OCI-LY7 (cell line): ENCODE measurements around the gene PRX. TPM values are rescaled to one million over a fixed set of nuclear protein-coding genes. Genes with fewer than 3 reads are reported as not detected.

Source experiments
- BruUV-seq: library from RNA; stranded (reverse); fragments of 400-500 nt; replicated peaks from 2 replicates; lab custom pipeline; 2021; lab: Mats Ljungman, UMichigan
- CTCF ChIA-PET: fragments of 300-600 bp; sonication (Branson Sonifier 250); formaldehyde crosslinking; loops from one replicate; lab custom pipeline; 2022; ENCODE audit warnings: antibody characterized with exemption; ENCODE audit not compliant: unreplicated experiment; lab: Charles Lee
- POLR2A ChIA-PET: fragments of 300-600 bp; sonication (Branson Sonifier 250); formaldehyde crosslinking; loops from one replicate; lab custom pipeline; 2022; ENCODE audit warnings: antibody characterized with exemption; lab: Charles Lee
- DNase-seq: peaks from one replicate; pipeline ENCODE4 v3.0.0-alpha.2; 2015; ENCODE audit warnings: low spot score
- H2AFZ ChIP-seq: fragments of 200-600 bp; sonication (generic), shearing (Covaris generic); 2 replicates; pipeline ENCODE4 v1.6.1; 2014; ENCODE audit warnings: mild to moderate bottlenecking, antibody characterized with exemption, low read length, moderate library complexity
- H3K27ac ChIP-seq: fragments of 200-600 bp; sonication (generic); 2 replicates; pipeline ENCODE4 v1.5.1; 2014; ENCODE audit warnings: mixed run types, low read depth, mild to moderate bottlenecking, moderate library complexity, low read length, inconsistent platforms; ENCODE audit not compliant: poor library complexity, severe bottlenecking
- H3K36me3 ChIP-seq: fragments of 200-600 bp; sonication (generic); 2 replicates; pipeline ENCODE4 v1.6.1; 2014; ENCODE audit warnings: mild to moderate bottlenecking, antibody characterized with exemption, low read length, moderate library complexity, mixed read lengths; ENCODE audit not compliant: insufficient read depth
- H3K4me1 ChIP-seq: fragments of 200-600 bp; sonication (generic); 2 replicates; pipeline ENCODE4 v1.5.1; 2014; ENCODE audit warnings: mild to moderate bottlenecking, low read length; ENCODE audit not compliant: insufficient read depth, poor library complexity, severe bottlenecking
- H3K4me2 ChIP-seq: fragments of 200-600 bp; sonication (generic); 2 replicates; pipeline ENCODE4 v1.6.1; 2014; ENCODE audit warnings: mild to moderate bottlenecking, low read length
- H3K4me3 ChIP-seq: fragments of 200-600 bp; sonication (generic); 2 replicates; pipeline ENCODE4 v1.5.1; 2014; ENCODE audit warnings: mild to moderate bottlenecking, low read depth, low read length; ENCODE audit not compliant: poor library complexity, severe bottlenecking
- H3K79me2 ChIP-seq: fragments of 200-600 bp; sonication (generic); 2 replicates; pipeline ENCODE4 v1.6.1; 2016; ENCODE audit warnings: low read depth, mild to moderate bottlenecking, low read length, moderate library complexity, mixed read lengths; ENCODE audit not compliant: insufficient read depth
- H3K9me2 ChIP-seq: fragments of 200-600 bp; sonication (generic); 2 replicates; pipeline ENCODE4 v1.6.1; 2016; ENCODE audit warnings: mild to moderate bottlenecking, low read length, mixed read lengths; ENCODE audit not compliant: insufficient read depth
- H3K9me3 ChIP-seq: fragments of 200-600 bp; sonication (generic); 2 replicates; pipeline ENCODE4 v1.6.1; 2014; ENCODE audit warnings: mild to moderate bottlenecking, mixed run types, low read length, mixed read lengths
- H4K20me1 ChIP-seq: fragments of 200-600 bp; sonication (generic); 2 replicates; pipeline ENCODE4 v1.6.1; 2014; ENCODE audit warnings: mild to moderate bottlenecking, antibody characterized with exemption, low read length, moderate library complexity, mixed read lengths; ENCODE audit not compliant: insufficient read depth
- EZH2phosphoT487 ChIP-seq: fragments of 200-600 bp; sonication (generic); IDR thresholded peaks from 2 replicates; pipeline ENCODE4 v1.6.1; 2018; ENCODE audit warnings: low read depth, borderline replicate concordance, mild to moderate bottlenecking, mixed run types, antibody characterized with exemption, low read length, moderate library complexity, mixed read lengths
- intact Hi-C: fragments of 100-400 bp; cut with micrococcal nuclease; formaldehyde crosslinking; loops from one replicate; pipeline ENCODE4 v1.10.0; 2022; ENCODE audit not compliant: unreplicated experiment
- total RNA-seq, 2 experiments: library from RNA; depleted of rRNA in 1 of 2; stranded (reverse); fragments of >200 nt in 1 of 2; shearing (Covaris generic) in 1 of 2; gene quantifications; 2 replicates each; pipeline ENCODE4 v1.2.3, GENCODE V29; 2014 to 2022
- TF ChIP-seq, protein P1 (sequence below): fragments of 200-600 bp; sonication (generic); conservative IDR thresholded peaks from 2 replicates; pipeline ENCODE4 v1.5.1; 2014; ENCODE audit warnings: mild to moderate bottlenecking, antibody characterized with exemption, low read length, moderate library complexity, mixed read lengths

Gene PRX
- total RNA-seq, 2 experiments from 2014 or later = 2.2 to 4.9 TPM

DNA sequence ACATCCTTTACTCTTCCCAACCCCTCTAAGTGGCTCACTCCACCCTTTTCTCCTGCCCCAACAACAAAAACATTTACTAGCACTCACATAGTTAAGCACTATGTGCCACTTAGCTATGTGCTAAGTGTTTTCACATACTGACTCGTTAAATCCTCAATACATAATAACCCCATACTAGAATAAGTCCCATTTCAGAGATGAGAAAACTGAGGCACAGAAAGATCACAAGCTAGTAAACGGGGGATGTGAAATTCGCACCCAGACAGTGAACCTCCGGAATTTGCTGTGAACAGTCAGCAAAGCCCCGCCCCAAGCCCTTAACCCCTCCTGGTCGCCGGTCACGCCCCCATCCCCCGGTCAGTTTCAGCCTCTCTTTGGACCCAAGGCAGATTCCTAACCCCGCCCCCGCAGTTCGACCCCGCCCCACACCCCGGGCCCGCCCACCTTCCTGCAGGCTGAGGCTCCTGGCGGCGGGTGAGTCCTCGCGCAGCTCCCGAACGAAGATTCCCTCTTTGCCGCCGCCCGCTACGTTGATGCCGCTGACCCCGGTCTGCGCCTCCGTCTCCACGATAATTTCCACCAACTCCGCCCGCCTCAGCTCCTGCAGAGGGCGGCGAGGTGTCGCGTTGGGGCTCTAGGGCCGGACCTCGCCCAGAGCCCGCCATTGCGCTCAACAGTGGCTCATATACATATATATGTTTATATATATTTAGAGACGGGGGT is 9.8 kb downstream of the PRX start:
- BruUV-seq = no TSS peak
- Histone ChIP-seq H3K4me3 (peak overlapping the region; percentile 73), H3K4me1 (peaks cover 28% of the 10 kb centered on the region), H3K9me2 (no peaks in the 10 kb centered on the region), H3K4me2 (peak overlapping the region; percentile 99), H3K9me3 (no peaks in the 10 kb centered on the region), H3K27ac (peak overlapping the region; percentile 66), H4K20me1 (no peaks in the 10 kb centered on the region), H2AFZ (peak overlapping the region; percentile 95), H3K36me3 (no peaks in the 10 kb centered on the region), H3K79me2 (no peaks in the 10 kb centered on the region)
- peak; percentile 93 for DNase-seq
- TF ChIP-seq, protein P1, sequence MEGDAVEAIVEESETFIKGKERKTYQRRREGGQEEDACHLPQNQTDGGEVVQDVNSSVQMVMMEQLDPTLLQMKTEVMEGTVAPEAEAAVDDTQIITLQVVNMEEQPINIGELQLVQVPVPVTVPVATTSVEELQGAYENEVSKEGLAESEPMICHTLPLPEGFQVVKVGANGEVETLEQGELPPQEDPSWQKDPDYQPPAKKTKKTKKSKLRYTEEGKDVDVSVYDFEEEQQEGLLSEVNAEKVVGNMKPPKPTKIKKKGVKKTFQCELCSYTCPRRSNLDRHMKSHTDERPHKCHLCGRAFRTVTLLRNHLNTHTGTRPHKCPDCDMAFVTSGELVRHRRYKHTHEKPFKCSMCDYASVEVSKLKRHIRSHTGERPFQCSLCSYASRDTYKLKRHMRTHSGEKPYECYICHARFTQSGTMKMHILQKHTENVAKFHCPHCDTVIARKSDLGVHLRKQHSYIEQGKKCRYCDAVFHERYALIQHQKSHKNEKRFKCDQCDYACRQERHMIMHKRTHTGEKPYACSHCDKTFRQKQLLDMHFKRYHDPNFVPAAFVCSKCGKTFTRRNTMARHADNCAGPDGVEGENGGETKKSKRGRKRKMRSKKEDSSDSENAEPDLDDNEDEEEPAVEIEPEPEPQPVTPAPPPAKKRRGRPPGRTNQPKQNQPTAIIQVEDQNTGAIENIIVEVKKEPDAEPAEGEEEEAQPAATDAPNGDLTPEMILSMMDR = no peak
- TF ChIP-seq EZH2phosphoT487 = no peak
- intact Hi-C loops = loop anchor here (5.0 to 10.0 kb wide), 2 partner anchors 56 to 99 kb away; partner anchors contain the start of genes C19orf47 and PLD3
- ChIA-PET CTCF (interaction anchor here (0.5 to 0.6 kb wide), 2 partner anchors 47 to 569 kb away, joined by 3 to 7 read pairs; partner anchors contain the start of gene DYRK1B), POLR2A (interaction anchor here (0.7 to 1.6 kb wide), 6 partner anchors 8 to 1367 kb away, joined by 3 to 7 read pairs (median 4); partner anchors contain the start of genes C19orf47 and PLD3)

DNA sequence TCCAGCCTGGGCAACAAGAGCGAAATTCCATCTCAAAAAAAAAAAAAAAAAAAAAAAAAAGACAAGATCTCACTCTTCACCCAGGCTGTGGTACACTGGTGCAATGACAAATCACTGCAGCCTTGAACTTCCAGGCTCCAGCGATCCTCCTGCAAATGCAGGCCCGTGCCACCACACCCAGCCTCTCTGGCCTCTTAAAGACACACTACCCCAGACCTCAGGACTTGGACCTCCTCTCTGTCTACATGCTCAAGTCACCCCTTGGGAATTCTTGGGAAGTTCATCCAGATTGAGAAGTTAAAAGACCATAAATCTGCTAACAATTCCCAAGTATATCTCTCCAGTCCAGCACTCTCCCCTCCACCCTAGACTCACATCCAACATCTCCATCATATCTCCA is 12.6 kb downstream of the PRX start:
- Histone ChIP-seq H3K4me3 (no peak overlapping the region), H3K36me3 (no peaks in the 10 kb centered on the region), H3K4me1 (peaks cover 18% of the 10 kb centered on the region), H2AFZ (no peak overlapping the region), H3K4me2 (no peak overlapping the region), H3K27ac (no peak overlapping the region), H3K9me2 (no peaks in the 10 kb centered on the region), H4K20me1 (no peaks in the 10 kb centered on the region), H3K79me2 (no peaks in the 10 kb centered on the region), H3K9me3 (no peaks in the 10 kb centered on the region)
- ChIA-PET CTCF (no interaction called here), POLR2A (no interaction called here)
- no peak for DNase-seq
- BruUV-seq = no TSS peak
- intact Hi-C loops = loop anchor here (5.0 to 10.0 kb wide), 2 partner anchors 53 to 96 kb away; partner anchors contain the start of genes C19orf47 and PLD3
- TF ChIP-seq, protein P1 = no peak
- no peak for TF ChIP-seq EZH2phosphoT487
